ENCODE data around the gene ARSB.

DNA sequence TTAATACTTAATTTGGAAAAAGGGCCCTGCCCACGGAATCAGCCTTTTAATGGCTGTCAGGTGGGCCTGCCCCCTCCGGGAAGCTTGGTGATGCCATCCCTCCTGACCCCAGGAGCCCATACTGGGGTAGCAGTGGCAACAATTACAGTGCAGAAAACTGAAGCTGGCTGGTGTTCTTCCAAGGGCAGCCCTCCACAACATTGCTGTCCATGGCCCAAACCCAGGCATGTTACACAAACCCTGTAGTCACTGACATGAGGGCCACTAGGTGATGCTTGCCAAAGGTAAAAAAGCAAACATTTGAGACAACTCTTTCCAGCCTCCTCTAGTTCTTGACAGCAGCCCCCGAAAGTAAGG, 186.5 kb downstream of the ARSB start:
- TF ChIP-seq, protein P1, sequence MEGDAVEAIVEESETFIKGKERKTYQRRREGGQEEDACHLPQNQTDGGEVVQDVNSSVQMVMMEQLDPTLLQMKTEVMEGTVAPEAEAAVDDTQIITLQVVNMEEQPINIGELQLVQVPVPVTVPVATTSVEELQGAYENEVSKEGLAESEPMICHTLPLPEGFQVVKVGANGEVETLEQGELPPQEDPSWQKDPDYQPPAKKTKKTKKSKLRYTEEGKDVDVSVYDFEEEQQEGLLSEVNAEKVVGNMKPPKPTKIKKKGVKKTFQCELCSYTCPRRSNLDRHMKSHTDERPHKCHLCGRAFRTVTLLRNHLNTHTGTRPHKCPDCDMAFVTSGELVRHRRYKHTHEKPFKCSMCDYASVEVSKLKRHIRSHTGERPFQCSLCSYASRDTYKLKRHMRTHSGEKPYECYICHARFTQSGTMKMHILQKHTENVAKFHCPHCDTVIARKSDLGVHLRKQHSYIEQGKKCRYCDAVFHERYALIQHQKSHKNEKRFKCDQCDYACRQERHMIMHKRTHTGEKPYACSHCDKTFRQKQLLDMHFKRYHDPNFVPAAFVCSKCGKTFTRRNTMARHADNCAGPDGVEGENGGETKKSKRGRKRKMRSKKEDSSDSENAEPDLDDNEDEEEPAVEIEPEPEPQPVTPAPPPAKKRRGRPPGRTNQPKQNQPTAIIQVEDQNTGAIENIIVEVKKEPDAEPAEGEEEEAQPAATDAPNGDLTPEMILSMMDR (IDR thresholded peaks at IDR 0.05): no peak
- no peak for TF ChIP-seq POLR2A (IDR thresholded peaks at IDR 0.05)
- no peak for TF ChIP-seq EP300 (IDR thresholded peaks at IDR 0.05)
